ACC112 (cell line): ENCODE measurements around the gene SOX5.

Experiments
- H2AFZ ChIP-seq: fragments of 200-600 bp; sonication (generic); one replicate; pipeline ENCODE4 v1.6.0; 2017; ENCODE audit warnings: antibody characterized with exemption, low read length; ENCODE audit not compliant: unreplicated experiment
- H3K27ac ChIP-seq: fragments of 200-600 bp; sonication (generic); 2 replicates; pipeline ENCODE4 v1.5.1; 2014; ENCODE audit warnings: low read depth, mild to moderate bottlenecking, antibody characterized with exemption, low read length, moderate library complexity
- H3K27me3 ChIP-seq: fragments of 200-600 bp; sonication (generic); 2 replicates; pipeline ENCODE4 v1.6.1; 2014; ENCODE audit warnings: mild to moderate bottlenecking, antibody characterized with exemption, low read length, moderate library complexity, mixed read lengths; ENCODE audit not compliant: insufficient read depth
- H3K36me3 ChIP-seq: fragments of 200-600 bp; sonication (generic); 2 replicates; pipeline ENCODE4 v1.6.1; 2016; ENCODE audit warnings: mild to moderate bottlenecking, antibody characterized with exemption, low read length, moderate library complexity, mixed read lengths; ENCODE audit not compliant: insufficient read depth
- H3K4me1 ChIP-seq: fragments of 200-600 bp; sonication (generic); one replicate; pipeline ENCODE4 v1.6.1; 2016; ENCODE audit warnings: low read length, mixed read lengths; ENCODE audit not compliant: insufficient read depth, unreplicated experiment, control insufficient read depth
- H3K4me3 ChIP-seq: fragments of 200-600 bp; sonication (generic); 2 replicates; pipeline ENCODE4 v1.5.1; 2014; ENCODE audit warnings: mild to moderate bottlenecking, low read depth, low read length
- H3K79me2 ChIP-seq: fragments of 200-600 bp; sonication (generic); one replicate; pipeline ENCODE4 v1.6.0; 2016; ENCODE audit warnings: low read length; ENCODE audit not compliant: control insufficient read depth, unreplicated experiment, insufficient read depth

The SOX5 gene

DNA sequence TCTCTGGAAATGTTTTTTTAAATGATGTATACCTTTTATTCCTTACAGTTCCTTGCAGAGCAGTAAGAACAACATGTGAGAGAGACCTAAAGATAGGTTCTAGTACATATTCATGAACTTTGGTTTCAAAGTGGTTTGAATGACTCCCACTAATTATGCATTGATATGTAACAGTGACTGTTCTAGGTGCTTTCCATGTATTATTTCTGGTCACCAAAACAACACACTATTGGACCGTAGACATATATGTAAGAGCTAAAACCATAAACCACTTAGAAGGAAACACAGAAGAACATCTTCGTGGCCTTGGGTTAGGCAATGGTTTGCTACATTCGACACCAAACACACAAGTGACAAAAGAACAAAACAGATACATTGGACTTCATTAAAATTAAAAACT lies 37.9 kb downstream of the SOX5 start:
- Histone ChIP-seq H2AFZ (no peak overlapping the region), H3K27me3 (peaks cover 15% of the 10 kb centered on the region; the same call in 1 of the 2 replicates), H3K27ac (no peak overlapping the region), H3K4me3 (no peak overlapping the region), H3K79me2 (no peaks in the 10 kb centered on the region), H3K36me3 (no peaks in the 10 kb centered on the region), H3K4me1 (no peaks in the 10 kb centered on the region)

DNA sequence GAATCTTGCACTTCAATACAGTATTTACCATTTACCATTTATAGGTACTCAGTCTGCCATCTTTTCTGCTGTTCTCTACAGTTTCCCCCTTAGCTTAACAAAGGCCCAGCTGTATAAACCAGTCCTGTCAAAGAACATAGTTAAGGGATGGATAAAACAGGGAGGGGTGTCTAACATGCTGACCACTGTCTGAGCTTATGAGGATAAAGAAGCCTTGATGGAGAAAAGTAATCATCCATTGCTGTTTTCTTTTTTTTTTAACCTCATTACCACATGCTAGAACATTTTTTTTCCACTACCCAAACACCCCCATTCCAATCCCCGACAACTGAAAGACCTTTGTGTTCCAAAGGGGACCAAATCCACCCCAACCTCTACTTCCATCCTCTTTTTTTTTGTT lies 39.9 kb downstream of the SOX5 start:
- Histone ChIP-seq H3K4me1 (no peaks in the 10 kb centered on the region), H3K79me2 (no peaks in the 10 kb centered on the region), H2AFZ (no peak overlapping the region), H3K27me3 (peaks cover 15% of the 10 kb centered on the region), H3K27ac (no peak overlapping the region), H3K36me3 (no peaks in the 10 kb centered on the region), H3K4me3 (no peak overlapping the region)

DNA sequence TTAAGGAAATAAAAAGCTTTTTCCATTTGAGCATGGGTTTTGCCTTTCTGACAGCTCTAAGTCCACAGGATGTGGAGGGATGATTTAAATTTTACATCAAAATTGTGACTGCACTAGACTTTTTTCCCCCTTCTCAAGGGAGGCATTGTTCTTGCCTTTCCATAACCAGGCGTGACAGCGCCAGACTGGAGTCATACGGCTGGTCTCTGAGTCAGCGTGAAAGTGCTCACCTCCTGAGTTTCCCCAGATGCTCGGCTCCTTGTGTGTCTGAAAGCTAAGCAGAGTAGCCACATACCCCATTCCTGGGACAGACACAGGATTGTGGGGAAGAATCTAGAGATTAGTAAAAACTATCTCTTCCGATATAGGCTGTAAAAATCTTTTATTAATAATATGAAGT lies 43.1 kb downstream of the SOX5 start:
- no peaks in the 10 kb centered on the region for H3K4me1 ChIP-seq
- H3K36me3 ChIP-seq, result no peaks in the 10 kb centered on the region
- H3K79me2 ChIP-seq, result no peaks in the 10 kb centered on the region
- H3K27ac ChIP-seq, result no peak overlapping the region
- no peak overlapping the region for H3K4me3 ChIP-seq
- H3K27me3 ChIP-seq, result peaks cover 18% of the 10 kb centered on the region
- no peak overlapping the region for H2AFZ ChIP-seq

DNA sequence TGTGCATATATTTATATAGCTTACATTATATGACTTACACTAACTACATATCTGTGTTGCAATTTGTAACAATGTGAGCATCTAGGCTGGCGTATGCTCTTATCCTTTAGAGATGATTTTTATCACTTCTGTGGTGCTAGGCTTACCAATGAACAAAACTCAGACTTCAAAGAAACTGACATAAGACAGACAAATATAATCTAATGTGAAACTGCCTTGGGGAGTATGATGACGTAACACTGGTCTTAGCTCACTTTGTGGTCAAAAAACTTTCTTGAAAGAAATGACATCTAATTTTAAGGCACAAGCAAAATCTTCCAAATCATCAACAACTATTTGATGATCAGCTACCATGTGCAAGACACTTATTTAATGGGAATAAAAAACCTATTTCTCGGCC lies 50.0 kb downstream of the SOX5 start:
- H3K4me1 ChIP-seq, result no peaks in the 10 kb centered on the region
- 0 out of 2 replicates have a peak, but pooled peaks cover 3% of the 10 kb centered on the region for H3K27me3 ChIP-seq
- H3K36me3 ChIP-seq, result no peaks in the 10 kb centered on the region
- no peak overlapping the region for H3K4me3 ChIP-seq
- no peaks in the 10 kb centered on the region for H3K79me2 ChIP-seq
- H3K27ac ChIP-seq, result no peak overlapping the region
- no peak overlapping the region for H2AFZ ChIP-seq

DNA sequence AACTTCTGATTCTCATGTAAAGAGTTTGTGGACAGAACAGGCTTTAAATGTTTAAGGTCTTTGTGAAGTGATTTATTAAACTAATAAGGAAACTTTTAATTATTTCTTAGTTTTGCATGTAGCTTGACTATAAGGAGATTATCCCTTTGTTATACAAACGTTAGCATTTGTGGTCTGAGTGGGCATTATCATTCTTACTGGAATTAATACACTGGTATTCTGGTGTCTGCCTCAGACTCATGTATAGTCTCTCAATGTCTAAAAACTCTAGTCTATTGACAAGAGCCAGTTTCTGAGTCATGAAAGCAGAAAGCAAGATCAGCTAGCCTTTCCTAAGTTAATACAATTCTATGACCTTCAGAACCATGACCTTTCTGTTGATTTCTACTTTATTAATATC lies 51.3 kb downstream of the SOX5 start:
- Histone ChIP-seq H3K27ac (no peak overlapping the region), H3K79me2 (no peaks in the 10 kb centered on the region), H2AFZ (no peak overlapping the region), H3K36me3 (no peaks in the 10 kb centered on the region), H3K27me3 (no peaks in the 10 kb centered on the region), H3K4me3 (no peak overlapping the region), H3K4me1 (no peaks in the 10 kb centered on the region)

DNA sequence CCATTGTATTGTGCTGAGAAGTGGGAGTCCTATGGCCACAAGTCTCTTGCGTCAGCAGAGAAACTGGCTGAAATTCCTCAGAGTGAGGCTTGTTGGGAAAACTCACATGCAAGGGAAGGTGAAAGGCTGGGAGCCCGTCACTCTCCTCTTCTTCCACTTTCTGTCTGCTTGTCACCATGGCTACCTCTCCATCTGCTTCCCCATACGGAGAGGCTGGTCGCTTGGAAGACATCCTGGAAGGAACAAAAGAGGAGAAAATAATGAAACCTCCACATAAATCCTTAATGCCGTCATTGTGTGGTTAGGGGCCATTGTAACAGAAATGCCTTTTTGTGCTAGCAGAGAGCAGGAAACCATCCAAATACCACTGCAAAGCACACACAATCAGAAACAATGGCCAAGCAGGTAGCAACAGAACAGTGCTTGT lies 53.7 kb downstream of the SOX5 start:
- Histone ChIP-seq H3K36me3 (no peaks in the 10 kb centered on the region), H3K27me3 (no peaks in the 10 kb centered on the region), H2AFZ (no peak overlapping the region), H3K79me2 (no peaks in the 10 kb centered on the region), H3K4me1 (no peaks in the 10 kb centered on the region), H3K27ac (no peak overlapping the region), H3K4me3 (no peak overlapping the region)

DNA sequence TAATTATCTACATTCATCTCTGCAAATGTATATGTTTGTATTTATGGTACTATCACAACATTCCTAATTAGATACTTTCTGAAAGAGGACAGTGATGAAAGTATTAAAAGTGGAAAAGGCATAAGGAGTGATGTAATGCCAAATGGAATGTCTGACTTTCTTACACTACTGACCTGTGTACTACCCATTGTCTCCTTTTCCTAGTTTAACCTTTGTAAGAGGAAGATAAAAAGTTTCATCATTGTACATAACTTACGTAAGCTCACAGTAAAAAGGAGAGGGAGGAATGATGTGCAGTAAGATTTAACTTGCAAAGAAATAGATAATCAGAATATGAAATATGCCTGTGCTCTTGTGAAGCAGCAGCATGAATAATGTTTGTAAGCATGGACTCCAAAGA lies 55.9 kb downstream of the SOX5 start:
- H3K79me2 ChIP-seq, result no peaks in the 10 kb centered on the region
- no peak overlapping the region for H3K4me3 ChIP-seq
- H3K27me3 ChIP-seq, result no peaks in the 10 kb centered on the region
- no peak overlapping the region for H2AFZ ChIP-seq
- H3K27ac ChIP-seq, result no peak overlapping the region
- no peaks in the 10 kb centered on the region for H3K4me1 ChIP-seq
- no peaks in the 10 kb centered on the region for H3K36me3 ChIP-seq

DNA sequence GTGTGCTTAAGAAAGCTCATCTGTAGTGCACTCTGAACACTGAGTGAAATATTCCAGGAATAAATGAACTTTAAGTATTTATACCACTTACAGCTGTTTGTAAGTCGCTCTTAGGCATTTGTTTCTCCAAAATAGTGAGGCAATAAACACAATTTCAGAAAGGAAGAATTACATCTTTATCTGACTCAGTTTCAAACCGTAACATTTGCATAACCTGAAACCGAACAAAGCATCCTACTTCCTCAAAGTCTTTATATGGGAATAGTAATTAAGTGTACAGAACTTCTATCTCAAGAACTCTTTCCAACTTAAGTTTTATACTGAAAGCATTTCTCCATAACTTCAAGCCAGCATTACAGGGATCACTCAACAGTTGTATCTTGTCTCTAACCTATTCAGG lies 58.4 kb downstream of the SOX5 start:
- Histone ChIP-seq H3K27me3 (no peaks in the 10 kb centered on the region), H3K4me3 (no peak overlapping the region), H3K36me3 (no peaks in the 10 kb centered on the region), H3K4me1 (no peaks in the 10 kb centered on the region), H2AFZ (no peak overlapping the region), H3K27ac (no peak overlapping the region), H3K79me2 (no peaks in the 10 kb centered on the region)

DNA sequence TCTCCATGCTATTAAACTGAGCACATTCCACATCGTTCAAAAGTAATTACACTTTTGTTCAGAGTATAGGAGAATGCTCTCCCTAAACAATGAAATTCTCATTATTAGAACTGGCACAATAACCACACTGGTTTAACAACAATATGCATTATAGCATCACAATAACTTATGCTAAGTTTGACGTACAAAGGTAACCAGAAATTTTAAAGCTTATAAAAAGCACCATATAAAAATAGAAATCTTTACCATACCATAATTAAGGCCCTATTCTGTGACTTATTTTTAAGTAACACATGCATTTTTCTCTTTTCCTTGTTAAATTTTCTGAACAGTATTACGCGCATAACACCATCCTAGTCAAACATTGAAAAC lies 60.4 kb downstream of the SOX5 start:
- no peak overlapping the region for H3K27ac ChIP-seq
- no peak overlapping the region for H2AFZ ChIP-seq
- no peaks in the 10 kb centered on the region for H3K27me3 ChIP-seq
- H3K79me2 ChIP-seq, result no peaks in the 10 kb centered on the region
- no peak overlapping the region for H3K4me3 ChIP-seq
- H3K36me3 ChIP-seq, result no peaks in the 10 kb centered on the region
- H3K4me1 ChIP-seq, result no peaks in the 10 kb centered on the region

DNA sequence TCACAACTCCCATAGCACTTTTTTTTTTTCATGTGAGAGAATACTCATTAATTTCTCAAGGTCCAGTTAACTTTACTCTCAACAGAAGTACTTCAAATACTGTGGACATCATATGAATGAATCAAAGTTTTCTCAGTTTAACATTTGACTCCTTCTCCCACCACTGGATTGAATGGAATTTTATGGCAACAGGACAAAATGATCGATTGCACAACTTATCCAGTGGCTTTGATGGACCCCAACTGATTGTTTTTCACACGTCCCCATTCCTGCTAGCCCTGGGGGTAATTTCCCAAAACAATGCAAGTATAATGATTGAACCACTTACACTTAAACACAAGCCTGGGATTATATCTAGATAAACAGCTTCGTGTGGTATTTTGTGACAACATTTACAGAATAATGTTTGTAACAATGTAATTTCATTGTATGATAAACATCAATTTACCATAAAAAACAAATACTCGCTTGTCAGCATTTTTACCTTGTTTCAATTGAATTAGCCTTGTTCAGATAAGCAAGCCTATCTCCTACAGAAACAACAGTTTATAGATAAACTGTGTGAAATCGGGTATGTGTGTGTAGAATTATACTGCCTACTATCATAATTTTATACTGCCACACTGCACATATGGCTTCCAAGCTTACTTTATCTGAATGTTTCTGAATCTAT lies 60.9 kb downstream of the SOX5 start:
- Histone ChIP-seq H3K4me1 (no peaks in the 10 kb centered on the region), H3K4me3 (no peak overlapping the region), H3K27me3 (no peaks in the 10 kb centered on the region), H3K27ac (no peak overlapping the region), H2AFZ (no peak overlapping the region), H3K79me2 (no peaks in the 10 kb centered on the region), H3K36me3 (no peaks in the 10 kb centered on the region)

DNA sequence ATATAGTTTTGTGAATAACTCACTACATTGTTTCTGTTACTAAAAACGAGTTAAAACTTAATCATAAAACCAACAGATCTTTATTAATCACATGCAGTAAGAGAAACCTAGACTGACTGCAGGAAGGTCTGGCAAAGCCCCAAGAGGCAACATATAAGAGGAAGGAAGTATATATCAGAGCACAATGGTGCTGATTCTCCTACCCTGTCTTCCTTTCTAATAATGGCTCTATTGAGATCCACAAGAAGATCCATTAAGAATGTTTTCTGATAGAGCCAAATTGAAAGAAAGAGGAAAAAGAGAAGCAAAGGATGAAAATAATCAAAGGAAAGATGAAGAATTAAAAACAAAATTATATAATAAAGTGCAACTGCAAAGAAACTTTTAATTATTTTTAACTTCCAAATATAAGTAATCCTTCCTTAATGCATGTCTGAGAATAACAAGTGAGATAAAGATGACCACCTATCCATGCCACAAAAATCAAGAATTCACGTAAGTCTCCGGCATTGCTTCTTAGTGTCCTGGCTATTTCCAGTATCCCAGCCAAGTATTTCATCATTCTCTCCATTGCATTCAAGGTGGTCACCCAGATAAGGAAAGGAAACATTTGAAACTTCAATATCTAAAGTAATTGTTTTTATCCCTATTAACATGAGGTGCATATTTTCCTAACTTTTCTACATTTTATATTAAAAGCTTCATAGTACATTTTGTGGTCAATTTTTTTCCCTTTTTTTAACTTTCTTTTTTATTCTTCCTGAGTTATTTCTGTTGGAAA lies 62.2 kb downstream of the SOX5 start:
- no peak overlapping the region for H2AFZ ChIP-seq
- no peak overlapping the region for H3K4me3 ChIP-seq
- no peaks in the 10 kb centered on the region for H3K79me2 ChIP-seq
- H3K4me1 ChIP-seq, result no peaks in the 10 kb centered on the region
- H3K27me3 ChIP-seq, result no peaks in the 10 kb centered on the region
- no peak overlapping the region for H3K27ac ChIP-seq
- no peaks in the 10 kb centered on the region for H3K36me3 ChIP-seq
